CD4-positive, alpha-beta T cell (primary cell): ENCODE data around the gene FAXDC2. TPM values are rescaled to one million over a fixed set of nuclear protein-coding genes. Genes with fewer than 3 reads are reported as not detected.
"Not testable (repeated sequence)": the region's sequence is repeated elsewhere in the genome, so short reads cannot be mapped to it uniquely, and the experiment has no call there.

Experiments used
- ATAC-seq: fragments of 200-7000 bp; cut with Tn5 transposase; one replicate; pipeline ENCODE4 v1.10.0; 2022; ENCODE audit warnings: mild to moderate bottlenecking; ENCODE audit not compliant: poor library complexity
- CTCF ChIA-PET: fragments of 350-600 bp; sonication (Branson Sonifier 250); formaldehyde crosslinking; loops from one replicate; lab custom pipeline; 2021; ENCODE audit warnings: antibody characterized with exemption, inconsistent platforms; lab: Charles Lee
- POLR2A ChIA-PET: fragments of 350-600 bp; sonication (Branson Sonifier 250); formaldehyde crosslinking; loops from one replicate; lab custom pipeline; 2021; ENCODE audit warnings: antibody characterized with exemption, inconsistent platforms; lab: Charles Lee
- DNase-seq, 14 experiments: peaks; one replicate each; pipeline ENCODE4 v3.0.0-alpha.2; 2013 to 2020; ENCODE audit warnings: mixed read lengths in 2 of 14
- H3K27ac ChIP-seq, 2 donors: one replicate each; pipeline versions ENCODE4 v1.5.1 to v1.7.0; 2013; ENCODE audit warnings: low read length in 2 of 2, low read depth in 1 of 2, mild to moderate bottlenecking in 1 of 2
- H3K27me3 ChIP-seq, 2 experiments: 1 replicate in 1 of 2; 2 replicates in 1 of 2; pipeline versions ENCODE4 v1.6.1 to v1.7.0; 2013; ENCODE audit warnings: low read length in 2 of 2, control low read depth in 1 of 2, mild to moderate bottlenecking in 1 of 2, moderate library complexity in 1 of 2; ENCODE audit not compliant: insufficient read depth in 2 of 2, control insufficient read depth in 1 of 2
- H3K36me3 ChIP-seq: one replicate; pipeline ENCODE4 v1.6.1; 2013; ENCODE audit warnings: low read length, control low read depth; ENCODE audit not compliant: insufficient read depth
- H3K4me1 ChIP-seq: one replicate; pipeline ENCODE4 v1.6.1; 2013; ENCODE audit warnings: low read length, control low read depth; ENCODE audit not compliant: insufficient read depth
- H3K4me3 ChIP-seq: one replicate; pipeline ENCODE4 v1.5.1; 2013; ENCODE audit warnings: mild to moderate bottlenecking, low read length, moderate library complexity
- H3K9me3 ChIP-seq, 2 experiments: 1 replicate in 1 of 2; 2 replicates in 1 of 2; pipeline versions ENCODE4 v1.6.1 to v1.7.0; 2013; ENCODE audit warnings: low read length in 2 of 2, mild to moderate bottlenecking in 2 of 2, control low read depth in 1 of 2, moderate library complexity in 1 of 2; ENCODE audit not compliant: control insufficient read depth in 1 of 2, insufficient read depth in 1 of 2
- H3K27ac Mint-ChIP-seq: one replicate; pipeline ENCODE4 v1.8.0; 2020; ENCODE audit warnings: mixed read lengths
- H3K27me3 Mint-ChIP-seq: one replicate; pipeline ENCODE4 v1.8.0; 2021; ENCODE audit warnings: mixed read lengths
- H3K36me3 Mint-ChIP-seq: one replicate; pipeline ENCODE4 v1.8.0; 2021; ENCODE audit warnings: low read depth, mixed read lengths
- H3K4me1 Mint-ChIP-seq: one replicate; pipeline ENCODE4 v1.8.0; 2021; ENCODE audit warnings: low read depth, mixed read lengths
- H3K4me3 Mint-ChIP-seq: one replicate; pipeline ENCODE4 v1.8.0; 2020; ENCODE audit warnings: mild to moderate bottlenecking, mixed read lengths
- H3K9me3 Mint-ChIP-seq: one replicate; pipeline ENCODE4 v1.8.0; 2020; ENCODE audit warnings: mixed read lengths
- intact Hi-C, 2 experiments: fragments of 100-400 bp; cut with DNase I in 1 of 2; cut with micrococcal nuclease in 1 of 2; formaldehyde crosslinking; loops; one replicate each; pipeline versions ENCODE4 v1.15.1 to v1.9.0; 2023 to 2025; cut with DNase I, micrococcal nuclease
- total RNA-seq, 174 experiments: library from RNA in 2 of 174; stranded (reverse) in 2 of 174; gene quantifications; one replicate each; pipeline ENCODE4 v1.2.3 and lab custom pipeline; 2021 to 2026
- TF ChIP-seq, protein P1 (sequence below): fragments of 200-600 bp; IDR thresholded peaks from one replicate; pipeline ENCODE4 v1.8.0; 2022; ENCODE audit warnings: antibody characterized with exemption, mild to moderate bottlenecking

FAXDC2 gene
- total RNA-seq, 2 experiments from 2014 or later, result not detected

DNA sequence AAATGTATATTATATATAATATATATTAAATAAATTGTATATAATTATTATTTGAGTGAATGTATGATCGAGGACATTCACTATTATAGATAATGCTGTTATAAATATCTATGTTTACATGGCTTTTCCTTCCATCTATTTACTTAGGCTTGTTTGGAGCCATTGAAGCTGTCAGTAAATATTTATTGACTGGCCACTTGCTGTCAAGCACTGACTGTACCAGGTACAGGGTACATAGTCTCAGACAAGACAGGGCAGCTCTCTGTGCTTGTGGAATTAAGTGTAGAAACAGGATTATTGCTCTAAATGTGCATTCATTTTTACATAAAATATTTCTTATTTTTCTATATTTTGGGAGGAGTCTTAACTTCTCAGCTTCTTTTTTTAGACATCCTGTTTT, 16.4 kb downstream of the FAXDC2 start:
- intact Hi-C loops, result no loop called here
- no peak for ATAC-seq
- Mint-ChIP-seq H3K27ac (no peak overlapping the region), H3K27me3 (no peaks in the 10 kb centered on the region), H3K4me1 (peaks cover 40% of the 10 kb centered on the region), H3K9me3 (no peaks in the 10 kb centered on the region), H3K4me3 (no peak overlapping the region), H3K36me3 (no peaks in the 10 kb centered on the region)
- H3K27ac ChIP-seq, result no peak overlapping the region
- ChIA-PET POLR2A (interaction anchor here (1.4 to 1.8 kb wide), 2 partner anchors 23 to 25 kb away, joined by 5 read pairs; partner anchors contain the start of gene CNOT8), CTCF (no interaction called here)
- H3K27me3 ChIP-seq, result no peaks in the 10 kb centered on the region
- TF ChIP-seq, protein P1, sequence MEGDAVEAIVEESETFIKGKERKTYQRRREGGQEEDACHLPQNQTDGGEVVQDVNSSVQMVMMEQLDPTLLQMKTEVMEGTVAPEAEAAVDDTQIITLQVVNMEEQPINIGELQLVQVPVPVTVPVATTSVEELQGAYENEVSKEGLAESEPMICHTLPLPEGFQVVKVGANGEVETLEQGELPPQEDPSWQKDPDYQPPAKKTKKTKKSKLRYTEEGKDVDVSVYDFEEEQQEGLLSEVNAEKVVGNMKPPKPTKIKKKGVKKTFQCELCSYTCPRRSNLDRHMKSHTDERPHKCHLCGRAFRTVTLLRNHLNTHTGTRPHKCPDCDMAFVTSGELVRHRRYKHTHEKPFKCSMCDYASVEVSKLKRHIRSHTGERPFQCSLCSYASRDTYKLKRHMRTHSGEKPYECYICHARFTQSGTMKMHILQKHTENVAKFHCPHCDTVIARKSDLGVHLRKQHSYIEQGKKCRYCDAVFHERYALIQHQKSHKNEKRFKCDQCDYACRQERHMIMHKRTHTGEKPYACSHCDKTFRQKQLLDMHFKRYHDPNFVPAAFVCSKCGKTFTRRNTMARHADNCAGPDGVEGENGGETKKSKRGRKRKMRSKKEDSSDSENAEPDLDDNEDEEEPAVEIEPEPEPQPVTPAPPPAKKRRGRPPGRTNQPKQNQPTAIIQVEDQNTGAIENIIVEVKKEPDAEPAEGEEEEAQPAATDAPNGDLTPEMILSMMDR, result no peak
- no peak for DNase-seq
- peaks cover 23% of the 10 kb centered on the region for H3K4me1 ChIP-seq
- H3K4me3 ChIP-seq, result no peak overlapping the region
- peaks cover 3% of the 10 kb centered on the region for H3K36me3 ChIP-seq
- no peaks in the 10 kb centered on the region for H3K9me3 ChIP-seq

- H3K9me3 ChIP-seq, ATAC-seq, CTCF ChIA-PET, H3K36me3 Mint-ChIP-seq, H3K27me3 Mint-ChIP-seq, DNase-seq, H3K27me3 ChIP-seq, H3K4me3 Mint-ChIP-seq, H3K27ac ChIP-seq, H3K4me3 ChIP-seq, H3K9me3 Mint-ChIP-seq, H3K36me3 ChIP-seq, intact Hi-C loops: not testable (repeated sequence)
- peaks cover 35% of the 10 kb centered on the region for H3K4me1 ChIP-seq
- POLR2A ChIA-PET, result interaction anchor here (1.5 kb wide), 1 partner anchor 25 kb away, joined by 3 read pairs; no protein-coding TSS in a partner anchor
- Mint-ChIP-seq H3K4me1 (peaks cover 48% of the 10 kb centered on the region), H3K27ac (peak overlapping the region; percentile 28)
Measured at GRCh38 chr5:154832804-154833203, 17.6 kb downstream of the FAXDC2 start.

DNA sequence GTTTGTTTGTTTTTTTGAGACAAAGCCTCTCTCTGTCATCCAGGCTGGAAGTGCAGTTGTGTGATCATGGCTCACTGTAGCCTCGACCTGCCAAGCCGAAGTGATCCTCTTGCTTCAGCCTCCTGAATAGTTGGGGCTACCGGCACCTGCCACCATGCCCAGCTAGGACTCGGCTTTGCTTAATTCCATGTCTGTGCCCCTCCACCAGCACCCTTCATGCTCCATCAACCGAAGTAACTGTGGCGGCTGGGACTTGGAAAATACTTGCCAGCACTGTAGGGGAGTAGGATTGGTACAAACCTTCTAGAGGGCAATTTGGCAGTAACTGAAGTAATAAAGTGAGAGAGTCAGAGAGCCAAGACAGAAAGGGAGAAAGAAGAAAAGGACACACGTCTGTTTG, 19.0 kb downstream of the FAXDC2 start:
- Histone ChIP-seq H3K4me1 (peaks cover 37% of the 10 kb centered on the region), H3K27me3 (no peaks in the 10 kb centered on the region), H3K4me3 (no peak overlapping the region), H3K27ac (no peak overlapping the region), H3K36me3 (peaks cover 3% of the 10 kb centered on the region), H3K9me3 (no peaks in the 10 kb centered on the region)
- TF ChIP-seq, protein P1, result no peak
- H3K36me3 Mint-ChIP-seq, result no peaks in the 10 kb centered on the region
- intact Hi-C loops, result no loop called here
- H3K27ac Mint-ChIP-seq, result no peak overlapping the region
- H3K27me3 Mint-ChIP-seq, result no peaks in the 10 kb centered on the region
- no peak overlapping the region for H3K4me3 Mint-ChIP-seq
- ChIA-PET POLR2A (no interaction called here), CTCF (no interaction called here)
- no peaks in the 10 kb centered on the region for H3K9me3 Mint-ChIP-seq
- peaks cover 51% of the 10 kb centered on the region for H3K4me1 Mint-ChIP-seq
- ATAC-seq (no peak), DNase-seq (no peak)

GRCh38 chr5:154830596-154830995, 19.8 kb downstream of the FAXDC2 start:
- H3K27me3 Mint-ChIP-seq, result no peaks in the 10 kb centered on the region
- Histone ChIP-seq H3K9me3 (no peaks in the 10 kb centered on the region), H3K4me3 (no peak overlapping the region), H3K27me3 (no peaks in the 10 kb centered on the region), H3K4me1 (peaks cover 37% of the 10 kb centered on the region), H3K36me3 (peaks cover 3% of the 10 kb centered on the region), H3K27ac (peak overlapping the region; percentile 34 to 82)
- no peaks in the 10 kb centered on the region for H3K36me3 Mint-ChIP-seq
- ChIA-PET POLR2A (interaction anchor here (0.7 to 2.5 kb wide), 4 partner anchors 26 to 73 kb away, joined by 4 to 16 read pairs (median 6); partner anchors contain the start of gene CNOT8), CTCF (interaction anchor here (1.3 kb wide), 1 partner anchor 180 kb away, joined by 3 read pairs; no protein-coding TSS in a partner anchor)
- intact Hi-C loops, result no loop called here
- peak overlapping the region; percentile 68 for H3K4me3 Mint-ChIP-seq
- peaks cover 59% of the 10 kb centered on the region for H3K4me1 Mint-ChIP-seq
- H3K27ac Mint-ChIP-seq, result peak overlapping the region; percentile 93
- no peak for ATAC-seq
- no peak for DNase-seq
- no peaks in the 10 kb centered on the region for H3K9me3 Mint-ChIP-seq
- TF ChIP-seq, protein P1, result no peak
